H9 (cell line): ENCODE data around the gene RELL1. TPM values are rescaled to one million over a fixed set of nuclear protein-coding genes. Genes with fewer than 3 reads are reported as not detected.

Source experiments
- DNase-seq: peaks from one replicate; pipeline ENCODE4 v3.0.0-alpha.2; 2017
- H2AFZ ChIP-seq: one replicate; pipeline ENCODE4 v1.6.1; 2013; ENCODE audit warnings: mild to moderate bottlenecking, low read length, control low read depth, moderate library complexity
- H2AK5ac ChIP-seq: 2 replicates; pipeline ENCODE4 v1.6.1; 2013; ENCODE audit warnings: low read length, control low read depth, mixed read lengths; ENCODE audit not compliant: insufficient read length
- H2BK120ac ChIP-seq: one replicate; pipeline ENCODE4 v1.6.1; 2013; ENCODE audit warnings: low read depth, mild to moderate bottlenecking, low read length, control low read depth, inconsistent platforms; ENCODE audit not compliant: poor library complexity, severe bottlenecking
- H2BK12ac ChIP-seq: 2 replicates; pipeline ENCODE4 v1.6.1; 2013; ENCODE audit warnings: low read length, control low read depth, mixed read lengths, low read depth; ENCODE audit not compliant: insufficient read length
- H2BK15ac ChIP-seq: 2 replicates; pipeline ENCODE4 v1.6.1; 2013; ENCODE audit warnings: low read depth, low read length, control low read depth
- H2BK20ac ChIP-seq: one replicate; pipeline ENCODE4 v1.6.1; 2013; ENCODE audit warnings: low read depth, mild to moderate bottlenecking, low read length, control low read depth, inconsistent platforms; ENCODE audit not compliant: poor library complexity, severe bottlenecking
- H2BK5ac ChIP-seq: 2 replicates; pipeline ENCODE4 v1.6.1; 2013; ENCODE audit warnings: low read length, control low read depth, mixed read lengths; ENCODE audit not compliant: insufficient read length
- H3K14ac ChIP-seq: 2 replicates; pipeline ENCODE4 v1.6.1; 2013; ENCODE audit warnings: low read length, control low read depth; ENCODE audit not compliant: insufficient read depth
- H3K18ac ChIP-seq: 2 replicates; pipeline ENCODE4 v1.6.1; 2013; ENCODE audit warnings: low read depth, mild to moderate bottlenecking, mixed read lengths, low read length, control low read depth; ENCODE audit not compliant: insufficient read length
- H3K23ac ChIP-seq: 2 replicates; pipeline ENCODE4 v1.6.1; 2013; ENCODE audit warnings: low read length, control low read depth, mixed read lengths, low read depth; ENCODE audit not compliant: insufficient read length
- H3K23me2 ChIP-seq: 2 replicates; pipeline ENCODE4 v1.6.1; 2013; ENCODE audit warnings: low read depth, mild to moderate bottlenecking, mixed read lengths, low read length, control low read depth; ENCODE audit not compliant: insufficient read length, poor library complexity, severe bottlenecking
- H3K27ac ChIP-seq: 2 replicates; pipeline ENCODE4 v1.5.1; 2013; ENCODE audit warnings: low read length, control low read depth, mixed read lengths, low read depth; ENCODE audit not compliant: insufficient read length
- H3K27me3 ChIP-seq: 2 replicates; pipeline ENCODE4 v1.6.1; 2013; ENCODE audit warnings: low read length, control low read depth, inconsistent platforms; ENCODE audit not compliant: insufficient read depth
- H3K4ac ChIP-seq: 2 replicates; pipeline ENCODE4 v1.6.1; 2013; ENCODE audit warnings: low read depth, mild to moderate bottlenecking, control low read depth, inconsistent platforms, low read length, moderate library complexity
- H3K4me1 ChIP-seq: 2 replicates; pipeline ENCODE4 v1.6.1; 2013; ENCODE audit warnings: low read length, control low read depth, inconsistent platforms; ENCODE audit not compliant: insufficient read depth
- H3K4me2 ChIP-seq: 2 replicates; pipeline ENCODE4 v1.6.1; 2013; ENCODE audit warnings: low read length, control low read depth, mixed read lengths; ENCODE audit not compliant: insufficient read length, insufficient read depth
- H3K56ac ChIP-seq: 2 replicates; pipeline ENCODE4 v1.6.1; 2013; ENCODE audit warnings: low read depth, mild to moderate bottlenecking, mixed read lengths, low read length, control low read depth; ENCODE audit not compliant: insufficient read length
- H3K79me1 ChIP-seq: 2 replicates; pipeline ENCODE4 v1.6.1; 2013; ENCODE audit warnings: low read depth, mild to moderate bottlenecking, moderate library complexity, low read length, control low read depth, inconsistent platforms; ENCODE audit not compliant: insufficient read depth, poor library complexity, severe bottlenecking
- H3K79me2 ChIP-seq: 2 replicates; pipeline ENCODE4 v1.6.1; 2013; ENCODE audit warnings: low read length, control low read depth, inconsistent platforms; ENCODE audit not compliant: insufficient read depth
- H3K9ac ChIP-seq: 2 replicates; pipeline ENCODE4 v1.6.1; 2013; ENCODE audit warnings: low read length, control low read depth, mixed read lengths; ENCODE audit not compliant: insufficient read length; ENCODE audit errors: extremely low read depth
- H3K9me3 ChIP-seq: one replicate; pipeline ENCODE4 v1.6.1; 2013; ENCODE audit warnings: low read depth, low read length, inconsistent platforms; ENCODE audit not compliant: control insufficient read depth
- H3T11ph ChIP-seq: one replicate; pipeline ENCODE4 v1.6.1; 2013; ENCODE audit warnings: mild to moderate bottlenecking, low read length, control low read depth, inconsistent platforms
- H4K20me1 ChIP-seq: one replicate; pipeline ENCODE4 v1.6.1; 2013; ENCODE audit not compliant: control insufficient read depth, insufficient read length, insufficient read depth
- H4K5ac ChIP-seq: 2 replicates; pipeline ENCODE4 v1.6.1; 2013; ENCODE audit warnings: low read depth, mild to moderate bottlenecking, mixed read lengths, low read length, control low read depth; ENCODE audit not compliant: insufficient read length
- H4K8ac ChIP-seq: replicated peaks from 2 replicates; pipeline ENCODE4 v1.6.1; 2013; ENCODE audit warnings: low read length, control low read depth, mixed read lengths, low read depth; ENCODE audit not compliant: insufficient read length
- H4K91ac ChIP-seq: 2 replicates; pipeline ENCODE4 v1.6.1; 2013; ENCODE audit warnings: low read depth, mild to moderate bottlenecking, moderate library complexity, mixed read lengths, low read length, control low read depth; ENCODE audit not compliant: insufficient read length
- H3K27ac Mint-ChIP-seq, 3 experiments: 2 replicates in 2 of 3; 3 replicates in 1 of 3; pipeline ENCODE4 v1.8.0; 2020 to 2021; ENCODE audit warnings: mixed read lengths in 3 of 3, mild to moderate bottlenecking in 1 of 3, moderate library complexity in 1 of 3
- H3K27me3 Mint-ChIP-seq: 2 replicates; pipeline ENCODE4 v1.8.0; 2021; ENCODE audit warnings: low read depth, mild to moderate bottlenecking, moderate library complexity, mixed read lengths
- H3K36me3 Mint-ChIP-seq, 3 experiments: 2 replicates in 2 of 3; 3 replicates in 1 of 3; pipeline ENCODE4 v1.8.0; 2020 to 2021; ENCODE audit warnings: low read depth in 3 of 3, mixed read lengths in 3 of 3; ENCODE audit not compliant: insufficient read depth in 1 of 3
- H3K4me1 Mint-ChIP-seq, 2 experiments: 2 replicates each; pipeline ENCODE4 v1.8.0; 2020; ENCODE audit warnings: mixed read lengths in 2 of 2
- H3K4me3 Mint-ChIP-seq, 2 experiments: 2 replicates in 1 of 2; 3 replicates in 1 of 2; pipeline ENCODE4 v1.8.0; 2020 to 2021; ENCODE audit warnings: mild to moderate bottlenecking in 2 of 2, mixed read lengths in 2 of 2, moderate library complexity in 1 of 2
- H3K9me3 Mint-ChIP-seq, 2 experiments: 2 replicates in 1 of 2; 3 replicates in 1 of 2; pipeline ENCODE4 v1.8.0; 2020; ENCODE audit warnings: mild to moderate bottlenecking in 2 of 2, mixed read lengths in 2 of 2, moderate library complexity in 1 of 2
- CTCF ChIP-seq: fragments of 200-600 bp; sonication (generic); conservative IDR thresholded peaks from 3 replicates; pipeline ENCODE4 v1.8.0; 2021; ENCODE audit warnings: antibody characterized with exemption, mild to moderate bottlenecking
- WGBS: extraction: QIAGEN DNeasy Blood & Tissue Kit; methylation state at CpG from one replicate; pipeline ENCODE4 v1.1.7; 2013; ENCODE audit warnings: missing lambda C conversion rate, low lambda C conversion rate, mixed read lengths; ENCODE audit not compliant: insufficient read length; ENCODE audit errors: extremely low coverage; 5-methylcytosine and 5-hydroxymethylcytosine counted together
- total RNA-seq: library from RNA; stranded (reverse); gene quantifications from 2 replicates; pipeline ENCODE4 v1.2.1, GENCODE V29; 2021

The RELL1 gene
- total RNA-seq, 1 experiment from 2014 or later = 10.8 TPM

GRCh38 chr4:37607018-37607417 lies 79.2 kb downstream of the RELL1 start:
- no peak overlapping the region for H4K8ac ChIP-seq
- no peaks in the 10 kb centered on the region for H4K20me1 ChIP-seq
- Mint-ChIP-seq H3K4me1 (peaks cover 9 to 17% of the 10 kb centered on the region in 2 experiments), H3K27me3 (peaks cover 2% of the 10 kb centered on the region; the same call in 1 of the 2 replicates), H3K36me3 (peaks cover 9 to 12% (median 11%) of the 10 kb centered on the region in 3 experiments), H3K4me3 (no peak overlapping the region; a peak in 1 of 5 replicates), H3K27ac (no peak overlapping the region), H3K9me3 (peaks cover 10% of the 10 kb centered on the region in 2 experiments; a peak in 4 of 5 replicates)
- no peak overlapping the region for H3K9ac ChIP-seq
- no peak overlapping the region for H2BK5ac ChIP-seq
- H3K14ac ChIP-seq = no peak overlapping the region
- H4K91ac ChIP-seq = no peak overlapping the region
- H3K79me2 ChIP-seq = no peaks in the 10 kb centered on the region
- H3T11ph ChIP-seq = no peak overlapping the region
- no peak overlapping the region for H3K18ac ChIP-seq
- DNase-seq = no peak
- no peaks in the 10 kb centered on the region for H3K27me3 ChIP-seq
- TF ChIP-seq CTCF = no peak
- no peak overlapping the region for H2AK5ac ChIP-seq
- no peak overlapping the region for H3K4me2 ChIP-seq
- no peak overlapping the region for H3K27ac ChIP-seq
- H3K23me2 ChIP-seq = no peaks in the 10 kb centered on the region
- no peak overlapping the region for H3K4ac ChIP-seq
- no peak overlapping the region for H2BK15ac ChIP-seq
- no peaks in the 10 kb centered on the region for H3K9me3 ChIP-seq
- no peak overlapping the region for H2BK20ac ChIP-seq
- no peak overlapping the region for H2BK12ac ChIP-seq
- no peak overlapping the region for H2AFZ ChIP-seq
- no CpG with 5 or more reads among the region's 5 CpGs for WGBS
- no peaks in the 10 kb centered on the region for H3K79me1 ChIP-seq
- H4K5ac ChIP-seq = no peak overlapping the region
- peaks cover 4% of the 10 kb centered on the region; the same call in 1 of the 2 replicates for H3K4me1 ChIP-seq
- H3K23ac ChIP-seq = no peak overlapping the region
- no peak overlapping the region for H3K56ac ChIP-seq
- no peak overlapping the region for H2BK120ac ChIP-seq
